Myocyte (in vitro differentiated cells): ENCODE results near the gene TEX52. TPM values are rescaled to one million over a fixed set of nuclear protein-coding genes. Genes with fewer than 3 reads are reported as not detected.

Experiments used
- DNase-seq: peaks from one replicate; pipeline ENCODE4 v3.0.0-alpha.2; 2012; ENCODE audit warnings: low read depth
- polyA plus RNA-seq: library from polyadenylated mRNA; unstranded; fragments of >200 nt; gene quantifications from one replicate; pipeline ENCODE4 v1.2.1, GENCODE V29; 2012; ENCODE audit warnings: missing spikeins
- total RNA-seq: library from RNA; depleted of rRNA; stranded (reverse); fragments of >200 nt; gene quantifications from 2 replicates; pipeline ENCODE4 v1.2.3, GENCODE V29; 2014

The TEX52 gene
- not detected in 2 replicates for total RNA-seq
- 0.97 TPM for polyA plus RNA-seq

DNA sequence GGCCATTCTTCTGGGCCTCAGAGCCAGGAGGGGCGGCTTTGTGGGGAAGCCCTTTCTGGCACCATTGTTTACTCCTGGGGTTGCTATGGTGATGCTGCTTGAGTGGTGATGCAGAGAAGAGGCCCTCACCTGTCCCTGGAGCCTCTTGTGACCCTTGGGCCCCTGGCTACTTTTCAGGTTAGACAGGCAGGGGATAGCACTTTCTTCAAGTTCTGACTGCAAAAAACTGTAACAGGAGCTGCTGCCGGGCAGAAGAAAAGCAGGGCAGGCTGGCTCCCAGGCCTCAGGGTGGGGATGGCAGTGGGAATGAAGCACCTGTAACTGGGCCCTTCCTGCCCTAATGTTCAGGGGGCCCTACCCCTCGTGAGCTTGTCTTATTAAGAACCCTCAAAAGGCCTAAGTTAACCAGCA lies at the start of gene TEX52:
Gene TEX52 (minus strand): TSS at position 19 of the 411 bp plus-strand sequence. CDS start 13 bp downstream, at position 6.
- no peak for DNase-seq

DNA sequence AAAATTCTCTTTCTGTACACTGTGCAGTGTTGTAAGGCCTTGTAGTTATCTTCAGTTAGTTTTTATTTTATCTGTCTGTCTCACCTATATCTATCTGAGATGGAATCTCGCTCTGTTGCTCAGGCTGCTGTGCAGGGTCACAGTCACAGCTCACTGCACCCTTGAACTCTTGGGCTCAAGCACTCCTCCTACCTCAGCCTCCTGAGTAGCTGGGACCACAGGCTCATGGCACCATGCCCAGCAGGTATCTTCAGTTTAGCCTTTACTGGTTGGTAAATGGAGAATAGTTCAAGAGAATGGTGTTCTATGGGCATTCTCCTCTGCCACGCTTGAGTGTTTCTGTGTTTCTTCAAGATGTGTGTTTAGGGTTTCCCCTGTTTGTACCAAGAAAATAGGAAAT lies 47.4 kb upstream of the TEX52 start:
- no peak for DNase-seq

DNA sequence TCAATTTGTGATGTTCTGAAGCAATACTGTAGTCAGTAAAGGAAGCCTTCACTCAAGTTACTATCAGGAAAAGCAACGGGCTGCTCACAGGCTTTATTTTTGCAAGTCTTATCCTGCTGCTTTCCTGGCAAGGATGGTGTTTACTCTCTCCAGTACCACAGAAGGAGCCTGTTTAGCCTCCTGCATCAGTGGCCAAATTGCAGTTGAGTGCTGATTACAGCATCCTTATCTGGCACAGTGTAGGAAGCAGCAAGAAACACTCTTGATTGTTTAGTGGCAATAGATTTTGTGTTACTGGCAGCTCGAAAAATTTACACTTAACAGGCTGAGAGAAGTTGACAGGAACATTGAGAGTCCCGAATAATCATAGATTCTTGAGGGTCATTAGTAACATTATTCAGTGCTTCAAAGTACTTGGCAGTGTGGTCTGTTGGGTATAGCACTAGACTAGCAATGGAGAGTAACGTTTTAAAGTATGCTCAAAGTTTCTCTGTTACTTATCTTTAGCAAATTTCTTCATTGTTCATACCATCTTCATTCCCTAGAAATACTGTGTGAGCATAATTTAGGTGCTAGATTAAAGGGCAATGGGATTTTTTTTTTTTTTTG lies 45.5 kb upstream of the TEX52 start:
- no peak for DNase-seq

DNA sequence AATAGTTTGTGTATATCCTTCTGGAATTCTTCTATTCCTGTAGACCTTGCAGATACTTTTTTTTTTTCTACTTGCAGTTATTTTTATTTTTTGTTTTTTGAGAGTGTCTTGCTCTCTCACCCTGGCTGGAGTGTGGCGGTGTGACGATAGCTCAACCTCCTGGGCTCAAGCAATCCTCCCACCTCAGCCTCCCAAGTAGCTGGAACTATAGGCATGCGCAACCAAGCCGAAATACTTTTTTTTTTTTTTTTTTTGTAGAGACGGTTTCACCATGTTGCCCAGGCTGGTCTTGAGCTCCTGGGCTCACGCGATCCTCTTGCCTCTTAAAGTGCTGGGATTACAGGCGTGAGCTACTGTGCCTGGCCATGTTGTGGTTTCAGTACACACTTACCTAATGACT lies 43.8 kb upstream of the TEX52 start:
- no peak for DNase-seq

DNA sequence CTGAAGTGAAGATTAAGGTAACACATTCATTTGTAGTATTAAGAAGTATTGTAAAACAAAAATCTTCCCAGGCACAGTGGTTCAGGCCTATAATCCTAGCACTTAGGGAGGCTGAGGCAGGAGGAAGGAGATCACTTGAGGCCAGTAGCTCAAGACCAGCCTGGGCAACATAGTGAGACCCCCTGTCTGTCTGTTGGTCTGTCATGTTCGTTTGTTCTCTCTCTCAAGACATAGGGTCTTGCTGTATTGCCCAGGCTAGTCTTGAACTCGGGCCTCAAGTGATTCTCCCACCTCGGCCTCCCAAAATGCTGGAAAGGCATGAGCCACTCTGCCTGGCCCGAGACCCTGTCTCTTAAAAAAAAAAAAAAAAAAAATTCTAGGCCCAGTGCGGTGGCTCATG lies 40.6 kb upstream of the TEX52 start:
- DNase-seq: no peak

DNA sequence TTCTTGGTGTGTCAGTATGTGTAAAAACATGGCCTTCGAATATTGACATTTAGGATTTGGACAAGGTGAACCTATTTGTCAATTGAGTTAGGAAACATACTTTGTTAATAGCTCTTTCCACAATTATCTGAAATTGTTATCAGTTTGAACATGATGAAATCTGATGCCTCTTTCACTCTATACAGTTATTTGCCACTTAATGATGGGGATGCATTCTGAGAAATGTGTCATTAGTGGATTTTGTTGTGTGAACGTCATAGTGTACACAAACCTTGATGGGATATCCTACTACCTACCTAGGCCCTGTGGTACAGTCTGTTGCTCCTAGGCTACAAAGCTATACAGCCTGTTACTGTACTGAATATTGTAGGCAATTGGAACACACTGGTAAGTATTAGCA lies 38.7 kb upstream of the TEX52 start:
- no peak for DNase-seq

DNA sequence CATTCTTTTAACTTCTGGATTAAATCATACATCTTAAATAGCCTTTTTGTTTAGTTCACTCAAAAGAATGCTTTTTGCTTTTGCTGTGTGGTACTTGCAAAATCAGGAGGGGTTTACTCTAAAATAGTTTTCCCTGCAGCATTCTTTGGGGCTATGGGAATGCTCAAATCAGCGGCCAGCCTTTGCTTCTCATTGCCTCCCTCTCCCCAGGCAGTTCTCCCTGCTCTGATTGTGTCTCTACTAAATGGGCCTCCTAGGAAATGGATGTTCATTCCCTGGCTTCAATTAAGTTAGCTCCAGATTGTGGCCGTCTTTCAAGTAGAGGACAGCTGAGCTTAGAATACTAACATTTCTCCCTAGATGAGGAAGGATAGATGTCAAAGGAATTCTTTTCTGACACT lies 38.2 kb upstream of the TEX52 start:
- no peak for DNase-seq

DNA sequence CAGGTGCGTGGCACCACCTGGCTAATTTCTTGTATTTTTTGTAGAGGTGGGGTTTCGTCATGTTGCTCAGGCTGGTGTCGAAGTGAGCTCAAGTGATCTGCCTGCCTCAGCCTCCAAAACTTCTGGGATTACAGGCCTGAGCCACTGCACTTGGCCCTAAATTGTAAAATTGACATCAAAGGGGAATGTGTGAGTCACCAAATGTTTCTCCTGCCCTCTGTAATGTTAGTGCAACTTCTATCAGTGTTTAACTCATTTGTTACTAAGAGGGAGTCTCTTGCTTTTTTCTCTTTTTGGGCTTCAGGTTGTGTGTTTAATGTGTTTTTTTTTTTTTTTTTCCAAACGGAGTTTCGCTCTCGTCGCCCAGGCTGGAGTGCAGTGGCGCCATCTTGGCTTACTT lies 36.2 kb upstream of the TEX52 start:
- DNase-seq: peak; percentile 64

DNA sequence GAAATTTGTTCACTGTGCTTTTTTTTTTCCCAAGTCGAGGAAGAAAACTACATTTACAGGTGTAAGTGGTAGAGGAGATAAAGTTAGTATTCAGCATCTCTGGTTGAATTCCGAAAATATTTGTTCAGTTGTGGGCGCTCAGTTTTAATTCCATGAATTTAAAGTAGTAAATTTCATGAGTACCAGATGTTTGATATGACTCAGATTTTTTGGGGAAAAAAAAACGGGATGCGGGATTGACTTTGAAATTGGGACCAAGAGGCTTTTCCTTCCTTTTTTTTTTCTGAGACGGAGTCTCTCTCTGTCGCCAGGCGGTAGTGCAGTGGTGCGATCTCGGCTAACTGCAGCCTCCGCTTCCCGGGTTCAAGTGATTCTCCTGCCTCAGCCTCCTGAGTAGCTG lies 35.4 kb upstream of the TEX52 start:
- no peak for DNase-seq

DNA sequence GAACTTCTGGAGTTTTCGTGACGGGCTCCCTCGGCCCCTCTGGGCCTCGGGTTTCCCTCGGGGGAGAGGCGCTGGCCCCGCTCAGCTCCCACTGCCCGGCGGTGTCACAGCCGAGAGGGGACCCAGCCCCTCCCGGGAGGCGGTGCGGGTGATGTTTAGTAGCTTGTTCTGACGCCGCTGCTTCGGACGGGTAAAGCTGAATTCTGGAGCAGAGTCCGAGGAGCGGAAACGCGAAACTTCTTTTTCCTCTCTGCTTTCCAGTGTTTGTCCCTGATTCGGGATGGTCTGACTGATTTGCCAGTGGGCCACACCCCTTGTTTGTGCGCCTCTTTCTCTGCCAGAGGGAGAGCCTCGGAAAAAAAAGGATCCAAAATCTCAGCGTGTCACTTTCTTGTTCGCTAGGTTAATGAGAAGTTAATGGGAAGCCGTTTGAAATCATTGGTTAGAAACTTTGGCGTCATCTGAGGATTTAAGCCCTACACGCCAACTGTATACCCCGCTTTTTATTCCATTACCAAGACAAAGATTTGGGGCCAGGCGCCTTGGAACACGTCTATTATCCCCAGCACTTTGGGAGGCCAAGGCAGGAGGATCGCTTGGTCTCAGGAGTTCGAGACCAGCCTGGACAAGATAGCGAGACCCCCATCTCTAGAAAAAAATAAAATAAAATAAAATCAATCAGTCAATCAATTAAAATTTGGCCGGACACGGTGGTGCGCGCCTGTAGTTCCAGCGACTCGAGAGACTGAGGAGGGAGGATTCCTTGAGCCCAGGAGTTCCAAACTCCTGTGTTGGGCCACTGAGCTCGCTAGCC lies 34.6 kb upstream of the TEX52 start:
- peak; percentile 72 for DNase-seq

DNA sequence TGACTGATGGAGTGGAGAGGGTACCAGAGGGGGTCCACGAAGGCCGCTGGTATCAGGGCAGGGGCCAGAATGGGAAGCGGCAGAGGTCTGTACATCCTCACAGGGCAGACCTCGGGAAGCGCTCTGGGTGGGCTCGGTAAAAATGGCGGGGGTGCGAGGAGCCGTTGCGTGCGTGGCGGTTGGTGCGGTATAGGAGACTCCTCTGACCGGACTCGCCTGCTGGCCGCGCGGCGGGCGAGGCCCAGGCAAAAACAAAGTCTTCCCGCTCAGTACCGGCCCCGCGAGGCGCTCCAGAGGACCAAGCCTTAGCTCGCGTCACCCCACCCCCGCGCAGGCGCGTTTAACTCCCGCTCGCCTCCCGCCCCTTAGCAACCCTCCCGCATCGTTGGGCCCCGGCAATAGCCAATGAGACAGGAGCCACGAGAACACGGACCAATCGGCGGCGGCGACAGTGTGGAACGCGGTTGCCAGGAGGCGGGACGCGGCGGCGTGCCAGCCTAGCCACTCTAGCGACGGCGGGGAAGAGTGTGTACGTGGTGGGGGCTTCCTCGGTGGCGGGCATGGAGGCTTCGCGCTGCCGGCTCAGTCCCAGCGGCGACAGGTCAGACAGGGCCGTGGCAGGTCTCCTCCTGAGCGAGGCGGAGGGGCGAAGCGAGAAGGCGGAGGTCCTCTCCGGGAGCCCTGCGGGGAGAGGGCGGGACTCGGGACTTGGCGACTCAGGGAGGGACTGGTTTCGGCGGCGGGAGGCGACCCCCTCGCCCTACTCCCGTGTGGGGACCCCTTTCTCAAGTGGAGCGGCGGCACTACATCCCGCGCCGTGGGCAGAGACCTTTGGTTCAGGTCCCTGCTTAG lies 33.8 kb upstream of the TEX52 start, which contains the start of gene TULP3:
Gene TULP3 (plus strand): TSS at position 504 of the 852 bp plus-strand sequence. CDS start 57 bp downstream, at position 561.
- peak; percentile 99 for DNase-seq

DNA sequence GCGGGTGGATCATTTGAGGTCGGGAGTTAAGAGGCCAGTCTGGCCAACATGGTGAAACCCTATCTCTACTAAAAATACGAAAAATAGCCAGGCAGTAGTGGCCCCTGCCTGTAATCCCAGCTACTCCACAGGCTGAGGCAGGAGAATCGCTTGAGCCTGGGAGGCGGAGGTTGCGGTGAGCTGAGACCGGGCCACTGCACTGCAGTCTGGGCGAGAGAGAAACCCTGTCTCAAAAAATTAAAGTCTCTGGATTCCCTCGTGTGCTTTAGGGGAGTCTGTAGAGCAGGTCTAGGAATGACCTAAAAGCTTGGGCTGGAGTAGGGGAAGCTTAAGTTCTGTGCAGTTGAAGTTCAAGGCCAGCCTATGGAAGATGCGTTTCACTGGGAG lies 33.2 kb upstream of the TEX52 start:
- DNase-seq: no peak

DNA sequence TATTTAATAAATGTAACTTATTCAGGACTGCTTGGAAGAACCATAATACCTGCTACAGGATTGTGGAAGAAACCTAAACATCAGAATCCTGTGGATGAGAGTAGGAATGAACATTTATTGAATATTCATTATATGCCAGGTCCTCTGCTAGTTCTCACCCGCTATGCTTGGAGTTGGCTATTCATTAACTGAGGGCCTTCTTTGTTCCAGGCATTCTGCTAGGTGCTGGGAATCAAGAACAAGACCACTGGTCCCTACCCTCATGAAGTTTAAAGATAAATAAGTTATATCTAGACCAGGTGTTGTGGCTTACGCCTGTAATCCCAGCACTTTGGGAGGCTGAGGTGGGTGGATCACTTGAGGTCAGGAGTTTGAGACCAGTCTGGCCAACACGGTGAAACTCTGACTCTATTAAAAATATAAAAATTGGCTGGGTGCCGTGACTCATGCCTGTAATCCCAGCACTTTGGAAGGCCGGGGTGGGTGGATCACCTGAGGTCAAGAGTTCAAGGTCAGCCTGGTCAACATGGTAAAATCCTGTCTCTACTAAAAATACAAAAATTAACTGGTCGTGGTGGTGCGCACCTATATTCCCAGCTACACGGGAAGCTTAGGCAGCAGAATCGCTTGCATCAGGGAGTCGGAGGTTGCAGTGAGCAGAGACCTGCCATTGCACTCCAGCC lies 30.1 kb upstream of the TEX52 start:
- DNase-seq: no peak

DNA sequence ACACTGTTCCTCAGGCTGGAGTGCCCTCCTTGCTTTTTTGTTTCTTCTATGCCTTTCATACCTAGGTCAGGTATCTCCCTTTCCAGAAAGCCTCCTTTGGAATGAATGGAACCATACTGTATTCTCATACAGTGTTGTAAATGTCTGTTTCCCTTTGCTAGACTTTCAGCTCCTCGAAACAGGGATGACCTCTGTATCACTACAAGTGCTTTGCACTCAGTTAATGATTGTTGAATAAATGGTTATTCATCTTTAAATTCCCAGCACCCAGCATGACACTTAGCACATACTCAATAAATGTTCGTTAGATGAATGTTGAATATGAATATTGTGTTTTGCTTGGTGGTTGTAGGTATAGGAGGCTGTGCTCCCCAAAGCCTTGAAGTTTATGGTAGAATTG lies 28.0 kb upstream of the TEX52 start:
- DNase-seq: no peak

DNA sequence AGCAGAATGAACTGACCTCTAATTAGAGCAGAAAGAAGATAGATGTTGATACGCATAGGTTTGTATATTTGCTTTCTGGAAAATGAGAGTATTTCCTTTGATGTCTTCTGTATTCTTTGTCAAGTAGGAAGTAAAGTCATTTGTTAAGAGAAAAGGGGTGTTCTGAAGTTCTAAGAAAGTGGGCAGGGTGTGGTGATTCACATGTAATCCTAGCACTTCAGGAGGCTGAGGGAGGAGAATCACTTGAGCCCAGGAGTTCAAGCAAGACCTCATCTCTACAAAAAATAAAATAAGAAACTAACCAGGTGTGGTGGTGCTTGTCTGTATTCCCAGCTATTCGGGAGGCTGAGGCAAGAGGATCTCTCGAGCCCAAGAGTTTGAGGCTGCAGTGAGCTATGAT lies 23.0 kb upstream of the TEX52 start:
- DNase-seq: no peak

DNA sequence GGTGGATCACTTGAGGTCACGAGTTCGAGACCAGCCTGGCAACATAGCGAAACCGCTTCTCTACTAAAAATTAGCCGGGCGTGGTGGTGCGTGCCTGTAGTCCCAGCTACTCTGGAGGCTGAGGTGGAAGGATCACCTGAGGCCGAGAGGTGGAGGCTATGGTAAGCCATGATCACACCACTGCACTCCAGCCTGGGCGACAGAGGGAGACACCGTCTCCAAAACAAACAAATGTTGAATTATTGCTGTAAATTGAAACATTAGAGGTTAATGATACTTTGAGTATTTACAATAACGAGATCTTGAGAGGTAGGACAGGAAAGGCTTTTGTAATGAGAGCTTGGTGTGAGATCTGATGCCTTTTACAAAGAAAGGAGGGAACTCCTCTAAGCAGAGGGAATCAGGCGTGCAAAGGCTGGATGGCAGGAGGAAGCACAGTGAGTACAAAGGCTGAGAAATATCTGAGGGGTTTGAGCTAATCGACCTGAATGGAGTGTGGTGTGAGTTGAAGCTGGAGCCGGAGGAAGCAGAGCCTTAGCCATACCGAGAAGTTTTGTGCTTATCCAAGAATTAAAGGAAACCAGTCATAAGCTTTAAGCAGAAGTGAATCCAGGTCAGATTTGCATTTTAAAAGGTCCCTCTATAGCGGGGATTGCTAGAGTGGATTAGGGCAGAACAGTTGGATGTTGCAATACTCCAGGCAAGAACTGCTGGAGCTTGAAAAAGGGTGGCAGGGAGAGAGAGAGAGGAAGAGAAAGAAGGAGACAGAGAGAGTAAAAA lies 21.3 kb upstream of the TEX52 start:
- peak; percentile 12 for DNase-seq

DNA sequence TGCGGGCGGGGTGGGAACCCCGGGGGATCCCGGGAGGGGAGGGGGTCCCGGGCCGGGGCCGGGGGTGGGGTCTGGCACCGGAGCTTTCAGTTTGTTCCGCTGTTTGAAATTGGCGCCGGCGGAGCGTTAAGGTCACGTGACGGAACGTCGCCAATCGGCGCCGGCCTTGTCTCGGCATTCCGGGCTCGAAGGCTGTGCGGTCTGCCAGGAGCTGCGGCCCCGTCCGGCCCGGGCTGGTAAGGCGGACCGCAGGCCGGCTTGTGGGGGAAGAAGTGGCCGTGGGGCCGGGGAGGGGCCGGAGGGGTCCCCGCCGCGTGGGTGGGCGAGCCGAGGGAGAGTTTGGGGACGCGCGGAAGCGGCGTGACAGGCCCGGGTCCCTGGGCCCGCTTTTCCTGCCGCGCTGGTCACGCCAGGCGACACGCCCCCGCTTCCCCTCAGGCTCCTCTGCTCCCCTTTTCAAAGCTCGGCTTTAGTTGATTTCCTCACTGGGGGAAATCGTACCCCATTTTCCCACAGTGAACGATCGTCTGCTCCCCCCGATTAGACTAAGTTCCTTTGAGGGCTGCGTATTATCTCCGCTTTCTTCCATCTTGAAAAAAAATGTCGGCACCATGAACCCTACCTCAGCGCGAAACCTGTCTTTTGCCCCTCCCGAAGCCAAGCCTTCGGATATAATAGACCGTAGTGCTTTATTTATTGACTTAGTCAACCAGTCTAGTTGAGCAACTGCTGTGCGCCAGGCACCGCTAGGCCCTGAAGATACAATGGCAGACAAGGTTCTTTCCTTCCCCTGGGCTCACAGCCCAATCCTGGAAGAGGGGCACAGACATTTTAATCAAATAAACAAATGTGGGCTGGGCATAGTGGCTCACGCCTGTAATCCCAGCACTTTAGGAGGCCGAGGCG lies 20.5 kb upstream of the TEX52 start, which contains the start of the genes FOXM1 and RHNO1:
Gene FOXM1 (minus strand): TSS at position 128 of the 906 bp plus-strand sequence. CDS start 2,696 bp downstream, outside the sequence.
Gene RHNO1 (plus strand): TSS at position 177 of the 906 bp plus-strand sequence. CDS start 8,144 bp downstream, outside the sequence.
- peak; percentile 92 for DNase-seq

DNA sequence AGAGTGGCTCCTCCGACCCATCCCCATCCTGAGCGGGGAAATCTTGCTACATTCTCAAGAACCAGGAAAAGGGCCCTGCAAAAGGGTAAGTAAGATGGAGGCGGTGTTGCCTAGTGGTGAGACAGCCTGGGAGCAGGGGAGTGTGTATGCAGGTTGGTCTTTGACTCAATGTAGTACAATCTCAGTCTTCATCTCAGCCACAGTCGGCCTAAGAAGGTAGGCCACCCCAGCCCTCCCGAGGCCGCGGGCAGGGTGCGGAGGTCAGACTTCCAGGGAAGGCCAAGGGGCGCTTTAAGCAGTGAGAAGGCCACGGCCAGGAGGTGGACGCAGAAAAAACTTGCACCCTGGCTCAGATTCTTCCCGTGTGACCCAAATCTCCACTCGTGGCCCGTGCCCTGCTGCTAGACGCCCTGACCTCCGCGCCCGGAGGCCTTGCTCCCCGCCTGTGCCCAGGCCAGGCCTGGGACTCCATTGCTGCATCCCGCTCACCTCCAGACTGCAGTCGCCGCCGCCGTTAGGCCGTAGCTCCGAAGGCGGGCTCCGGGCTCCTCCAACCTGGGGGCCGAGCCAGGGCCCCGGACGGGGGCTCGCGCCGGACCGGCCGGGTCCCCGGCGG lies 19.7 kb upstream of the TEX52 start:
- DNase-seq: no peak
